ENCODE measurements around the gene LRRK2. TPM values are rescaled to one million over a fixed set of nuclear protein-coding genes. Genes with fewer than 3 reads are reported as not detected.

LRRK2 gene
- total RNA-seq, 2 donors from 2014 or later: 28.8 to 32.0 TPM

DNA sequence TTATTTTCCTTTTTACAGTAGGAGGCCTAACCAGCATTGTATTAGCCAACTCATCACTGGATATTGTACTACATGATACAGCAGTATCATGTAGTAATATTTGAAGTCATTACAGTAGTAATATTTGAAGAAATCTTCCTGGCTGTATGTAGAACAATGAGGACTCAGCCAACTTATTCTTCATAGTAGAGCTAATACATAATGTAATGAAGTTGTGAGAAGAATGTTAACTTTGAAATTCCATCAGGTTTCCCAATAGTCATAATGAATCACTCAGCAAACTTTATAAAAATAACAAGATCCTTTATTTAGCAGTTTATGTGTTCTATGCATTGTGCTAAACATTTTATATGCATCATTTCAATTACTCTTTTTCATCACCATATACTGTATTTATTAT lies 61.8 kb downstream of the LRRK2 start:
- ATAC-seq (ENCODE audit: insufficient number of reproducible peaks, low FRiP score, low read depth) (no peak), DNase-seq (ENCODE audit: low spot score) (no peak)
- no peak overlapping the region for H3K27ac ChIP-seq
- no peaks in the 10 kb centered on the region for H3K27me3 ChIP-seq (replicated peaks; ENCODE audit: insufficient read depth)
- H3K4me3 ChIP-seq: no peak overlapping the region
- H3K9me3 ChIP-seq: peaks cover 8% of the 10 kb centered on the region
- peaks cover 6 to 7% of the 10 kb centered on the region in 2 donors for H3K4me1 ChIP-seq (ENCODE audit: control insufficient read depth in 1 of 2, low read depth in 2 of 2)
- peaks cover 7% of the 10 kb centered on the region for H3K36me3 ChIP-seq
- TF ChIP-seq, protein P1, sequence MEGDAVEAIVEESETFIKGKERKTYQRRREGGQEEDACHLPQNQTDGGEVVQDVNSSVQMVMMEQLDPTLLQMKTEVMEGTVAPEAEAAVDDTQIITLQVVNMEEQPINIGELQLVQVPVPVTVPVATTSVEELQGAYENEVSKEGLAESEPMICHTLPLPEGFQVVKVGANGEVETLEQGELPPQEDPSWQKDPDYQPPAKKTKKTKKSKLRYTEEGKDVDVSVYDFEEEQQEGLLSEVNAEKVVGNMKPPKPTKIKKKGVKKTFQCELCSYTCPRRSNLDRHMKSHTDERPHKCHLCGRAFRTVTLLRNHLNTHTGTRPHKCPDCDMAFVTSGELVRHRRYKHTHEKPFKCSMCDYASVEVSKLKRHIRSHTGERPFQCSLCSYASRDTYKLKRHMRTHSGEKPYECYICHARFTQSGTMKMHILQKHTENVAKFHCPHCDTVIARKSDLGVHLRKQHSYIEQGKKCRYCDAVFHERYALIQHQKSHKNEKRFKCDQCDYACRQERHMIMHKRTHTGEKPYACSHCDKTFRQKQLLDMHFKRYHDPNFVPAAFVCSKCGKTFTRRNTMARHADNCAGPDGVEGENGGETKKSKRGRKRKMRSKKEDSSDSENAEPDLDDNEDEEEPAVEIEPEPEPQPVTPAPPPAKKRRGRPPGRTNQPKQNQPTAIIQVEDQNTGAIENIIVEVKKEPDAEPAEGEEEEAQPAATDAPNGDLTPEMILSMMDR (IDR thresholded peaks at IDR 0.05): no peak

DNA sequence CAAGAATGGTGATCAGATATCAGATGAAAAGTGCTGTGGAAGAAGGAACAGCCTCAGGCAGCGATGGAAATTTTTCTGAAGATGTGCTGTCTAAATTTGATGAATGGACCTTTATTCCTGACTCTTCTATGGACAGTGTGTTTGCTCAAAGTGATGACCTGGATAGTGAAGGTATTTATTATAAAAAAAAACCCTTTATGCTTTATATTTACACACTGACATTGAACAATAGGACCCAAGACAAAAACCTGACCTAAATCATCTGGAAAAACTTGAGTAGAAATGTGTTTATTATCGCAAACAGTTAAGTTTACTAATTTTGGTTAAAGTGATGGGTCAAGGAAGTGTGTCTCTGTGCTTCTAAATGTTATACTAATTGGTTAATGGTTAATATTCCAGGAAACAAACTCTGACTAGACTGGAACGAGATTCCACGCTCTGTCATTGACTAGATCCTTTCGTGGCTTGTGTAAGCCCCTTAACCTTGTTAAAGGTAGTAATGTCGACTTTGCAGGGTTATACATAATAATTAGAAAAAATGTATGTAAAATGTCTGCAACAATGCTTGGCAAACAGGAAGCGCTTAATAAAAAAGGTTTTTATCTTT lies 62.7 kb downstream of the LRRK2 start:
- Histone ChIP-seq H3K4me3 (no peak overlapping the region), H3K27ac (no peak overlapping the region), H3K27me3 (replicated peaks; ENCODE audit: insufficient read depth) (no peaks in the 10 kb centered on the region), H3K36me3 (peaks cover 7% of the 10 kb centered on the region), H3K9me3 (peaks cover 8% of the 10 kb centered on the region), H3K4me1 (ENCODE audit: control insufficient read depth in 1 of 2, low read depth in 2 of 2) (peaks cover 6 to 7% of the 10 kb centered on the region in 2 donors)
- TF ChIP-seq, protein P1 (IDR thresholded peaks at IDR 0.05): no peak
- ATAC-seq (ENCODE audit: insufficient number of reproducible peaks, low FRiP score, low read depth) (no peak), DNase-seq (ENCODE audit: low spot score) (no peak)

DNA sequence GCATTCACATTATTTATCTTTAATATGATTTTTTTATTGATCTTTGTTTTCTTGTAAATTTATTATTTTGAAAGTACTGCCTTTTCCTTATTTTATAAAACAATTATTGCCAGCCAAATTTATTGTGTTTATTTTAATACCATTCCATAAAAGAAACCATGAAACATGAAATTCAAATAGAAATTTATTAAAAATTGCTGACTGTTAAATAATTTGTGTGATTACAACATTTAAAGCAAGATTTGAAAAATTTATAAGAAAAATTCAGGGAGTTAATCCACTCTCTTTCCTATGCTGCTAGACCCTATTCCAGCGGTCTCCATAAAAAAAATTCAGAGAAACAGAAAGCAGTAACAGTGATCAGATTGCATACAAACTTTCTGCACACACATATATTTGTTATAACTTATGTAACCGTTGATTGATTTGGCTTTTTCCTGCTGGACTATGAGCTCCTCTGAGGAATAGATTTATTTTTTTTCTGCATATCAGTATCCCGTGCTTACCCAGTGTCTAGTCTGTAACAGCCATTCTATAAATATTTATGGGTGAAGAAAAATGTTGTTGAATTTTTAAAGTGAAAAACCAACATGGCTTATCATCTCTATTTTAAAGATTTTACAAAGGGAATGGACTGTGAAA lies 68.1 kb downstream of the LRRK2 start:
- DNase-seq (ENCODE audit: low spot score): no peak

DNA sequence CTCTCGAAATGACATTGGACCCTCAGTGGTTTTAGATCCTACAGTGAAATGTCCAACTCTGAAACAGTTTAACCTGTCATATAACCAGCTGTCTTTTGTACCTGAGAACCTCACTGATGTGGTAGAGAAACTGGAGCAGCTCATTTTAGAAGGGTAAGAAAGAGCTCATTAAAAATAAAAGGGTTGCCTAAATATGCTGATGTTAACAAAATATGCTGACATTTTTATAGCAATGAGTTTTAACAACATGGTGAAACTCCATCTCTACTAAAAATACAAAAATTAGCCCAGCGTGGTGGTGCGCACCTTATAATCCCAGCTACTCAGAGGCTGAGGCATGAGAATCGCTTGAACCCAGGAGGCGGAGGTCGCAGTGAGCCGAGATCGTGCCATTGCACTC lies 73.5 kb downstream of the LRRK2 start:
- no peaks in the 10 kb centered on the region for H3K9me3 ChIP-seq
- DNase-seq (ENCODE audit: low spot score) (no peak), ATAC-seq (ENCODE audit: insufficient number of reproducible peaks, low FRiP score, low read depth) (no peak)
- H3K36me3 ChIP-seq: peaks cover 3% of the 10 kb centered on the region
- TF ChIP-seq, protein P1 (IDR thresholded peaks at IDR 0.05): no peak
- H3K4me3 ChIP-seq: no peak overlapping the region
- H3K4me1 ChIP-seq (ENCODE audit: control insufficient read depth in 1 of 2, low read depth in 2 of 2): no peaks in the 10 kb centered on the region
- H3K27me3 ChIP-seq (replicated peaks; ENCODE audit: insufficient read depth): no peaks in the 10 kb centered on the region
- H3K27ac ChIP-seq: no peak overlapping the region

More for the DNA sequence above, 68.1 kb downstream of the LRRK2 start:
- ATAC-seq (ENCODE audit: insufficient number of reproducible peaks, low FRiP score, low read depth): no peak
- no peak overlapping the region for H3K4me3 ChIP-seq
- TF ChIP-seq, protein P1 (IDR thresholded peaks at IDR 0.05): no peak
- H3K4me1 ChIP-seq (ENCODE audit: control insufficient read depth in 1 of 2, low read depth in 2 of 2): no peaks in the 10 kb centered on the region
- H3K36me3 ChIP-seq: peaks cover 3% of the 10 kb centered on the region
- peaks cover 8% of the 10 kb centered on the region for H3K9me3 ChIP-seq
- H3K27ac ChIP-seq: no peak overlapping the region
- no peaks in the 10 kb centered on the region for H3K27me3 ChIP-seq (replicated peaks; ENCODE audit: insufficient read depth)

DNA sequence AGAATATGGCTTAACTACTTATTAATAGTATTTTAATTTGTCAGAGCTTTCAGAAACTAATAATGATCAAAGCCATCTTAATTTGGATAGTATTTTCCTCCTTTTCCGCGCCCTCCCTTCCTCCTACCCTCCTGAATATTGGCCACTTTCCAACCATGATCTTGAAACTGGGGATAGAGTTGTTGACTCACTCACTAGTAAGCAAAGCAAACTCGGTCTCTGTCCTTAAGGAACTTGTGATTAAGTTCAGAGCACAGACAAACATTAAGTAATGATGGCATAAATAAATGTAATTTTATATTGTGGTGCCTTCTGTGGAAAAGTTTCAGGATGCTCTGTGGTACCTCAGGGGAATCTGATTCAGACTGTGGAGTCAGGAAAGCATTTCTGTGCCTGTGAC lies 75.7 kb downstream of the LRRK2 start:
- DNase-seq (ENCODE audit: low spot score): no peak
- H3K27ac ChIP-seq: no peak overlapping the region
- no peaks in the 10 kb centered on the region for H3K27me3 ChIP-seq (replicated peaks; ENCODE audit: insufficient read depth)
- H3K36me3 ChIP-seq: no peaks in the 10 kb centered on the region
- H3K9me3 ChIP-seq: no peaks in the 10 kb centered on the region
- no peak for ATAC-seq (ENCODE audit: insufficient number of reproducible peaks, low FRiP score, low read depth)
- H3K4me3 ChIP-seq: no peak overlapping the region
- TF ChIP-seq, protein P1 (IDR thresholded peaks at IDR 0.05): no peak
- no peaks in the 10 kb centered on the region for H3K4me1 ChIP-seq (ENCODE audit: control insufficient read depth in 1 of 2, low read depth in 2 of 2)

Data from thoracic aorta (tissue), 2 donors.